Left kidney (tissue), 2 donors: ENCODE data around the gene CEP131. TPM values are rescaled to one million over a fixed set of nuclear protein-coding genes. Genes with fewer than 3 reads are reported as not detected.

Experiments
- DNase-seq: peaks from one replicate; pipeline ENCODE4 v3.0.0-alpha.2; 2013
- polyA plus RNA-seq: library from polyadenylated mRNA; unstranded; fragments of 120-200 nt; gene quantifications from one replicate; pipeline ENCODE4 v1.2.1, GENCODE V29; 2013; ENCODE audit not compliant: insufficient read length

CEP131 gene
- polyA plus RNA-seq, 1 donor = 15.7 TPM

GRCh38 chr17:81199482-81199830, 23.3 kb downstream of the CEP131 start:
- no peak for DNase-seq

GRCh38 chr17:81198826-81199481, 23.8 kb downstream of the CEP131 start:
- no peak for DNase-seq

- no peak for DNase-seq
These were observed 24.8 kb downstream of the CEP131 start for GRCh38 chr17:81197831-81198490.

GRCh38 chr17:81197409-81197795, 25.4 kb downstream of the CEP131 start:
- DNase-seq = no peak

GRCh38 chr17:81196505-81197408, 26.0 kb downstream of the CEP131 start:
- DNase-seq = no peak

- no peak for DNase-seq
These were observed 26.7 kb downstream of the CEP131 start for GRCh38 chr17:81195941-81196495.

GRCh38 chr17:81194941-81195901, 27.5 kb downstream of the CEP131 start:
- DNase-seq = no peak

GRCh38 chr17:81194225-81194760, 28.5 kb downstream of the CEP131 start:
- no peak for DNase-seq

GRCh38 chr17:81193470-81194224, 29.1 kb downstream of the CEP131 start:
- DNase-seq = peak; percentile 24

- no peak for DNase-seq
These were observed 29.7 kb downstream of the CEP131 start for GRCh38 chr17:81193051-81193410.

- no peak for DNase-seq
These were observed 30.2 kb downstream of the CEP131 start for GRCh38 chr17:81192386-81193050.

GRCh38 chr17:81191646-81192045, 31.1 kb downstream of the CEP131 start:
- no peak for DNase-seq

GRCh38 chr17:81191116-81191515, 31.6 kb downstream of the CEP131 start:
- DNase-seq = no peak

- DNase-seq = no peak
These were observed 32.2 kb downstream of the CEP131 start for GRCh38 chr17:81190591-81190990.

GRCh38 chr17:81189670-81190530, 32.9 kb downstream of the CEP131 start:
- DNase-seq = no peak

- DNase-seq = no peak
These were observed 33.7 kb downstream of the CEP131 start for GRCh38 chr17:81189016-81189415.

GRCh38 chr17:81188491-81188840, 34.3 kb downstream of the CEP131 start:
- DNase-seq = no peak

- no peak for DNase-seq
These were observed 34.9 kb downstream of the CEP131 start for GRCh38 chr17:81187586-81188490.
